ENCODE measurements around the gene YTHDF1. TPM values are rescaled to one million over a fixed set of nuclear protein-coding genes. Genes with fewer than 3 reads are reported as not detected.

YTHDF1 gene
- total and polyA plus RNA-seq, 2 of the 4 experiments (the other 2 are of a cell fraction), result 10.9 to 22.6 TPM

DNA sequence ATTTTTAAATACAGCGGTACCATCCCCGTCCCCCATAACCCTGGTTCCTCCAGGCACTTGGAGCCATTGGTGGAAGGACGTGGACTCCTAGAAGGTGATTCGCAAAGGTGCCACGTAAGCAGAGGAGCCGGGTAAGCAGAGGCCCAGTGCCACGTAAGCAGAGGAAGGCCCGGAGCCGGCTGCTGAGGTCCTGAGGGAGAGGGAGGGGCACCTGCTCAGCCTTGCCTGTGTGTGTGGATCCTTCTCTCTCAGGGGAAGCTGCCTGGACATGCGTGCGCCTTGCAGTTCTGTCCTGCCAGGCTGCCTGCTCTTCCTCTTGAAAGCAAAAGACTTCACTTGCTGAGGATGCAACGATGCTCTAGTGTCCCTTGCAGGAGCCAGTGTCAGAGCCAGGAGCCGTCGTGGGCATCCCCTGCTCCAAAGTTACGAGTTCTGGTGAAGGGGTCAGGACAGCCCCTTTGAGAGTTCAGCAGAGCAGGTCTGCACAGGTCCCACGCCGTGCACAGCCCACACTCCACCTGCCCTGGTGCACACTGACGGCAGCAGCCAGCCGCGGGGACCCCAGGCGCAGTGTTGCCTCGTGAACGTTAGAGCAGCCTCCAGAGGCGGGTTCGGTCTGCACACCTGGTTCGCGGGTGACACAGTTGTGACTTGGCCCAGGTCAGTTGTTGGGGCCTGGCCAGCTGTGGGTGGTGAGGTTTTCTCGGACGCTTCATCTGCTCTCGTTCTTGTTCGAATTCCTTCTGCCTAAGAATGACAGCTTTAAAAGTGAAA is 40.2 kb upstream of the YTHDF1 start (continued):
- TF ChIP-seq NFE2L2 (IDR thresholded peaks at IDR 0.05; ENCODE audit: low read depth, low read length), result no peak

GRCh38 chr20:63254606-63255384 is 38.9 kb upstream of the YTHDF1 start:
- no peak overlapping the region for H3K4me2 ChIP-seq (ENCODE audit: low read depth, low read length)
- ChIA-PET CTCF (interaction anchor here (1.7 kb wide), 1 partner anchor 31 kb away, joined by 5 read pairs; no protein-coding TSS in a partner anchor), POLR2A (ENCODE audit: unreplicated experiment) (no interaction called here)
- H2BK15ac ChIP-seq (ENCODE audit: low read depth, low read length), result no peak overlapping the region
- no peak overlapping the region for H3K56ac ChIP-seq (ENCODE audit: extremely low read depth, insufficient read depth, low read length)
- no peak overlapping the region for H3K14ac ChIP-seq (replicated peaks; ENCODE audit: low read depth, low read length)
- no peak overlapping the region for H2AK5ac ChIP-seq (ENCODE audit: low read depth, low read length)
- no peak overlapping the region for H2BK120ac ChIP-seq (ENCODE audit: low read depth, low read length)
- no peak for ATAC-seq (ENCODE audit: low read depth)
- no peaks in the 10 kb centered on the region for H3K9me1 ChIP-seq (ENCODE audit: insufficient read depth, low read length)
- H2AK9ac ChIP-seq (replicated peaks; ENCODE audit: low read depth, low read length, poor library complexity), result no peak overlapping the region
- H3K23ac ChIP-seq (ENCODE audit: low read depth, low read length), result no peak overlapping the region
- no peak overlapping the region for H4K91ac ChIP-seq (ENCODE audit: insufficient read depth, low read depth, low read length)
- no peak overlapping the region for H2BK20ac ChIP-seq (ENCODE audit: low read depth, low read length)
- no peak overlapping the region for H3K27ac ChIP-seq (ENCODE audit: insufficient read depth, low read length)
- 14% methylated on average over 25 of the region's 56 CpGs; no CpG with 5 or more reads in 1 of the 2 experiments for WGBS, 2 experiments (ENCODE audit: extremely low coverage in 2 of 2, insufficient read length in 1 of 2)
- no peak overlapping the region for H3K9ac ChIP-seq (ENCODE audit: low read depth, low read length)
- peaks cover 84% of the 10 kb centered on the region for H3K27me3 ChIP-seq (ENCODE audit: control insufficient read depth, insufficient read depth, low read length)
- no peak overlapping the region for H3K4ac ChIP-seq (ENCODE audit: low read depth, low read length)
- no peaks in the 10 kb centered on the region for H3K79me1 ChIP-seq (ENCODE audit: low read depth in 1 of 2, low read length in 2 of 2)
- H3K9me3 ChIP-seq (ENCODE audit: control insufficient read depth, insufficient read depth, low read length), result peaks cover 2% of the 10 kb centered on the region; the same call in 1 of the 2 replicates
- H3K4me3 ChIP-seq (ENCODE audit: insufficient read depth, low read depth, low read length), result no peak overlapping the region
- DNase-seq, result no peak
- no peak overlapping the region for H4K5ac ChIP-seq (ENCODE audit: low read depth, low read length)
- TF ChIP-seq CHD1 (IDR thresholded peaks at IDR 0.05; ENCODE audit: low read depth, low read length) (no peak), MAFK (IDR thresholded peaks at IDR 0.05; ENCODE audit: low read depth, low read length) (no peak), MXI1 (IDR thresholded peaks at IDR 0.05; ENCODE audit: borderline replicate concordance, low read depth, low read length) (no peak), POLR2A (IDR thresholded peaks at IDR 0.05; ENCODE audit: low read depth, low read length) (no peak), RAD21 (IDR thresholded peaks at IDR 0.05; ENCODE audit: low read length) (no peak), MAZ (IDR thresholded peaks at IDR 0.05; ENCODE audit: borderline replicate concordance, low read depth, low read length) (no peak), FOS (IDR thresholded peaks at IDR 0.05; ENCODE audit: low read depth, low read length) (no peak)
- TF ChIP-seq, protein P1, sequence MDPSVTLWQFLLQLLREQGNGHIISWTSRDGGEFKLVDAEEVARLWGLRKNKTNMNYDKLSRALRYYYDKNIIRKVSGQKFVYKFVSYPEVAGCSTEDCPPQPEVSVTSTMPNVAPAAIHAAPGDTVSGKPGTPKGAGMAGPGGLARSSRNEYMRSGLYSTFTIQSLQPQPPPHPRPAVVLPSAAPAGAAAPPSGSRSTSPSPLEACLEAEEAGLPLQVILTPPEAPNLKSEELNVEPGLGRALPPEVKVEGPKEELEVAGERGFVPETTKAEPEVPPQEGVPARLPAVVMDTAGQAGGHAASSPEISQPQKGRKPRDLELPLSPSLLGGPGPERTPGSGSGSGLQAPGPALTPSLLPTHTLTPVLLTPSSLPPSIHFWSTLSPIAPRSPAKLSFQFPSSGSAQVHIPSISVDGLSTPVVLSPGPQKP (IDR thresholded peaks at IDR 0.05; ENCODE audit: borderline replicate concordance, low read depth, low read length), result no peak
- no peaks in the 10 kb centered on the region for H3K36me3 ChIP-seq (ENCODE audit: control insufficient read depth, insufficient read depth, low read length)
- BruUV-seq (replicated peaks), result no TSS peak
- H3K18ac ChIP-seq (ENCODE audit: low read depth, low read length), result no peak overlapping the region
- intact Hi-C loops (cut with micrococcal nuclease), result no loop called here
- in situ Hi-C loops (cut with MboI; ENCODE audit: low sequenced_read_pairs), result no loop called here
- H4K8ac ChIP-seq (ENCODE audit: low read depth in 2 of 2, low read length in 2 of 2), result no peak overlapping the region
- no peaks in the 10 kb centered on the region; the same call in 1 of the 2 replicates for H4K20me1 ChIP-seq (ENCODE audit: insufficient read depth, low read length)
- no peak overlapping the region for H2AFZ ChIP-seq (replicated peaks; ENCODE audit: low read length, poor library complexity)
- dilution Hi-C loops (cut with HindIII; ENCODE audit: low sequenced_read_pairs, unreplicated experiment), result no loop called here
- no peak overlapping the region for H2BK5ac ChIP-seq (ENCODE audit: low read depth, low read length, poor library complexity, severe bottlenecking)
- no peaks in the 10 kb centered on the region for H3K4me1 ChIP-seq (ENCODE audit: control insufficient read depth, insufficient read depth, low read length)
